ENCODE measurements around the gene MAGEB17.

MAGEB17 gene

GRCh38 chrX:16167181-16167580 is at the start of gene MAGEB17:
TSS of gene MAGEB17 (plus strand) at chrX:16167481. CDS start at chrX:16170383, 2,902 bp downstream.
- no peak within 1 kb of the TSS for H3K27ac ChIP-seq
- no peaks in the 10 kb centered on the region for H3K36me3 ChIP-seq (ENCODE audit: insufficient read depth, low read length)
- H3K9ac ChIP-seq (ENCODE audit: insufficient read length): no peak within 1 kb of the TSS
- H3K4me3 ChIP-seq: no peak within 1 kb of the TSS
- TF ChIP-seq FOXP2 (optimal IDR thresholded peaks at IDR 0.05; ENCODE audit: control extremely low read depth, extremely low read length, insufficient read depth) (no peak), EZH2 (IDR thresholded peaks at IDR 0.05) (no peak), POLR2AphosphoS5 (IDR thresholded peaks at IDR 0.05; ENCODE audit: borderline replicate concordance, low read depth, low read length) (no peak)
- DNase-seq (ENCODE audit: low read depth, low spot score): no peak
- no peaks in the 10 kb centered on the region for H3K9me3 ChIP-seq (ENCODE audit: low read depth, low read length)

- no peak overlapping the region for H3K4me3 ChIP-seq
- H3K9me3 ChIP-seq (ENCODE audit: low read depth, low read length): no peaks in the 10 kb centered on the region
- DNase-seq (ENCODE audit: low read depth, low spot score): no peak
- no peak overlapping the region for H3K27ac ChIP-seq
- no peaks in the 10 kb centered on the region for H3K36me3 ChIP-seq (ENCODE audit: insufficient read depth, low read length)
- H3K9ac ChIP-seq (ENCODE audit: insufficient read length): no peak overlapping the region
- TF ChIP-seq FOXP2 (optimal IDR thresholded peaks at IDR 0.05; ENCODE audit: control extremely low read depth, extremely low read length, insufficient read depth): no peak
- TF ChIP-seq EZH2 (IDR thresholded peaks at IDR 0.05): no peak
- TF ChIP-seq POLR2AphosphoS5 (IDR thresholded peaks at IDR 0.05; ENCODE audit: borderline replicate concordance, low read depth, low read length): no peak
These were observed 47.7 kb upstream of the MAGEB17 start for GRCh38 chrX:16119353-16120220.

- no peak overlapping the region for H3K9ac ChIP-seq (ENCODE audit: insufficient read length)
- no peak overlapping the region for H3K27ac ChIP-seq
- H3K4me3 ChIP-seq: no peak overlapping the region
- no peak for DNase-seq (ENCODE audit: low read depth, low spot score)
- H3K36me3 ChIP-seq (ENCODE audit: insufficient read depth, low read length): no peaks in the 10 kb centered on the region
- H3K9me3 ChIP-seq (ENCODE audit: low read depth, low read length): no peaks in the 10 kb centered on the region
- TF ChIP-seq POLR2AphosphoS5 (IDR thresholded peaks at IDR 0.05; ENCODE audit: borderline replicate concordance, low read depth, low read length) (no peak), FOXP2 (optimal IDR thresholded peaks at IDR 0.05; ENCODE audit: control extremely low read depth, extremely low read length, insufficient read depth) (no peak), EZH2 (IDR thresholded peaks at IDR 0.05) (no peak)
These were observed 46.9 kb upstream of the MAGEB17 start for GRCh38 chrX:16120431-16120830.

- Histone ChIP-seq H3K4me3 (no peak within 1 kb of the TSS), H3K36me3 (ENCODE audit: insufficient read depth, low read length) (no peaks in the 10 kb centered on the region), H3K27ac (no peak within 1 kb of the TSS), H3K9me3 (ENCODE audit: low read depth, low read length) (no peaks in the 10 kb centered on the region), H3K9ac (ENCODE audit: insufficient read length) (no peak within 1 kb of the TSS)
- no peak for TF ChIP-seq FOXP2 (optimal IDR thresholded peaks at IDR 0.05; ENCODE audit: control extremely low read depth, extremely low read length, insufficient read depth)
- TF ChIP-seq POLR2AphosphoS5 (IDR thresholded peaks at IDR 0.05; ENCODE audit: borderline replicate concordance, low read depth, low read length): no peak
- no peak for TF ChIP-seq EZH2 (IDR thresholded peaks at IDR 0.05)
- DNase-seq (ENCODE audit: low read depth, low spot score): no peak
These were observed 44.0 kb upstream of the MAGEB17 start, which contains the start of gene GRPR for GRCh38 chrX:16123222-16123786. TSS of gene GRPR (plus strand) at chrX:16123565. CDS start at chrX:16123954, 389 bp downstream.

GRCh38 chrX:16124201-16124600 is 43.1 kb upstream of the MAGEB17 start:
- no peaks in the 10 kb centered on the region for H3K9me3 ChIP-seq (ENCODE audit: low read depth, low read length)
- H3K36me3 ChIP-seq (ENCODE audit: insufficient read depth, low read length): no peaks in the 10 kb centered on the region
- H3K27ac ChIP-seq: no peak overlapping the region
- no peak overlapping the region for H3K4me3 ChIP-seq
- TF ChIP-seq FOXP2 (optimal IDR thresholded peaks at IDR 0.05; ENCODE audit: control extremely low read depth, extremely low read length, insufficient read depth): no peak
- no peak for TF ChIP-seq EZH2 (IDR thresholded peaks at IDR 0.05)
- TF ChIP-seq POLR2AphosphoS5 (IDR thresholded peaks at IDR 0.05; ENCODE audit: borderline replicate concordance, low read depth, low read length): no peak
- DNase-seq (ENCODE audit: low read depth, low spot score): no peak
- H3K9ac ChIP-seq (ENCODE audit: insufficient read length): no peak overlapping the region

- Histone ChIP-seq H3K4me3 (no peak overlapping the region), H3K9ac (ENCODE audit: insufficient read length) (no peak overlapping the region), H3K27ac (no peak overlapping the region), H3K36me3 (ENCODE audit: insufficient read depth, low read length) (no peaks in the 10 kb centered on the region), H3K9me3 (ENCODE audit: low read depth, low read length) (no peaks in the 10 kb centered on the region)
- DNase-seq (ENCODE audit: low read depth, low spot score): no peak
- TF ChIP-seq EZH2 (IDR thresholded peaks at IDR 0.05): no peak
- no peak for TF ChIP-seq POLR2AphosphoS5 (IDR thresholded peaks at IDR 0.05; ENCODE audit: borderline replicate concordance, low read depth, low read length)
- TF ChIP-seq FOXP2 (optimal IDR thresholded peaks at IDR 0.05; ENCODE audit: control extremely low read depth, extremely low read length, insufficient read depth): no peak
These were observed 41.6 kb upstream of the MAGEB17 start for GRCh38 chrX:16125520-16126149.

GRCh38 chrX:16130707-16131106 is 36.6 kb upstream of the MAGEB17 start:
- DNase-seq (ENCODE audit: low read depth, low spot score): no peak
- no peak for TF ChIP-seq EZH2 (IDR thresholded peaks at IDR 0.05)
- no peak for TF ChIP-seq POLR2AphosphoS5 (IDR thresholded peaks at IDR 0.05; ENCODE audit: borderline replicate concordance, low read depth, low read length)
- TF ChIP-seq FOXP2 (optimal IDR thresholded peaks at IDR 0.05; ENCODE audit: control extremely low read depth, extremely low read length, insufficient read depth): no peak
- Histone ChIP-seq H3K36me3 (ENCODE audit: insufficient read depth, low read length) (no peaks in the 10 kb centered on the region), H3K9ac (ENCODE audit: insufficient read length) (no peak overlapping the region), H3K4me3 (no peak overlapping the region), H3K27ac (no peak overlapping the region), H3K9me3 (ENCODE audit: low read depth, low read length) (no peaks in the 10 kb centered on the region)

- no peaks in the 10 kb centered on the region for H3K36me3 ChIP-seq (ENCODE audit: insufficient read depth, low read length)
- H3K4me3 ChIP-seq: no peak overlapping the region
- H3K9ac ChIP-seq (ENCODE audit: insufficient read length): no peak overlapping the region
- no peak for TF ChIP-seq FOXP2 (optimal IDR thresholded peaks at IDR 0.05; ENCODE audit: control extremely low read depth, extremely low read length, insufficient read depth)
- TF ChIP-seq EZH2 (IDR thresholded peaks at IDR 0.05): no peak
- TF ChIP-seq POLR2AphosphoS5 (IDR thresholded peaks at IDR 0.05; ENCODE audit: borderline replicate concordance, low read depth, low read length): no peak
- no peak for DNase-seq (ENCODE audit: low read depth, low spot score)
- H3K9me3 ChIP-seq (ENCODE audit: low read depth, low read length): no peaks in the 10 kb centered on the region
- no peak overlapping the region for H3K27ac ChIP-seq
These were observed 32.3 kb upstream of the MAGEB17 start for GRCh38 chrX:16134936-16135335.

Data from SK-N-MC (cell line).